ENCODE measurements around the gene KCNJ9. TPM values are rescaled to one million over a fixed set of nuclear protein-coding genes. Genes with fewer than 3 reads are reported as not detected.

Gene KCNJ9
- total and polyA plus RNA-seq, 2 of the 4 experiments (the other 2 are of a cell fraction), result not detected

GRCh38 chr1:160128636-160129035, 47.3 kb downstream of the KCNJ9 start:
- ChIA-PET CTCF (interaction anchor here (1.4 kb wide), 1 partner anchor 13 kb away, joined by 3 read pairs; no protein-coding TSS in a partner anchor), POLR2A (ENCODE audit: unreplicated experiment) (no interaction called here)
- Histone ChIP-seq H2AK9ac (replicated peaks; ENCODE audit: low read depth, low read length, poor library complexity) (no peak overlapping the region), H3K27ac (ENCODE audit: insufficient read depth, low read length) (no peak overlapping the region), H3K9me1 (ENCODE audit: insufficient read depth, low read length) (peaks cover 24% of the 10 kb centered on the region), H2BK15ac (ENCODE audit: low read depth, low read length) (no peak overlapping the region), H3K4me3 (ENCODE audit: insufficient read depth, low read depth, low read length) (no peak overlapping the region), H3K4ac (ENCODE audit: low read depth, low read length) (no peak overlapping the region; the same call in 1 of the 2 replicates), H4K5ac (ENCODE audit: low read depth, low read length) (no peak overlapping the region), H2BK20ac (ENCODE audit: low read depth, low read length) (no peak overlapping the region), H2AFZ (replicated peaks; ENCODE audit: low read length, poor library complexity) (no peak overlapping the region), H3K56ac (ENCODE audit: extremely low read depth, insufficient read depth, low read length) (no peak overlapping the region), H3K23ac (ENCODE audit: low read depth, low read length) (no peak overlapping the region), H2BK5ac (ENCODE audit: low read depth, low read length, poor library complexity, severe bottlenecking) (no peak overlapping the region), H4K91ac (ENCODE audit: insufficient read depth, low read depth, low read length) (no peak overlapping the region), H4K8ac (ENCODE audit: low read depth in 2 of 2, low read length in 2 of 2) (no peak overlapping the region), H3K36me3 (ENCODE audit: control insufficient read depth, insufficient read depth, low read length) (no peaks in the 10 kb centered on the region), H3K9ac (ENCODE audit: low read depth, low read length) (no peak overlapping the region), H3K4me1 (ENCODE audit: control insufficient read depth, insufficient read depth, low read length) (peaks cover 17% of the 10 kb centered on the region), H3K18ac (ENCODE audit: low read depth, low read length) (no peak overlapping the region), H2AK5ac (ENCODE audit: low read depth, low read length) (no peak overlapping the region), H3K79me1 (ENCODE audit: low read depth in 1 of 2, low read length in 2 of 2) (no peaks in the 10 kb centered on the region), H4K20me1 (ENCODE audit: insufficient read depth, low read length) (no peaks in the 10 kb centered on the region), H2BK120ac (ENCODE audit: low read depth, low read length) (no peak overlapping the region), H3K4me2 (ENCODE audit: low read depth, low read length) (no peak overlapping the region), H3K9me3 (ENCODE audit: control insufficient read depth, insufficient read depth, low read length) (no peaks in the 10 kb centered on the region), H3K27me3 (ENCODE audit: control insufficient read depth, insufficient read depth, low read length) (peaks cover 18% of the 10 kb centered on the region), H3K14ac (replicated peaks; ENCODE audit: low read depth, low read length) (no peak overlapping the region)
- TF ChIP-seq MAFK (IDR thresholded peaks at IDR 0.05; ENCODE audit: low read depth, low read length) (no peak), BHLHE40 (IDR thresholded peaks at IDR 0.05; ENCODE audit: low read depth, low read length) (no peak), CHD1 (IDR thresholded peaks at IDR 0.05; ENCODE audit: low read depth, low read length) (no peak), RAD21 (IDR thresholded peaks at IDR 0.05; ENCODE audit: low read length) (no peak)
- no TSS peak for BruUV-seq (replicated peaks)
- WGBS, 2 experiments (ENCODE audit: extremely low coverage in 2 of 2, insufficient read length in 1 of 2), result no CpG with 5 or more reads among the region's 18 CpGs
- dilution Hi-C loops (cut with HindIII; ENCODE audit: low sequenced_read_pairs, unreplicated experiment), result no loop called here
- DNase-seq (no peak), ATAC-seq (ENCODE audit: low read depth) (no peak)
- intact Hi-C loops (cut with micrococcal nuclease), result no loop called here
- in situ Hi-C loops (cut with MboI; ENCODE audit: low sequenced_read_pairs), result no loop called here

All from IMR-90 (cell line).